Panc1 (cell line): Measurements from ENCODE around the gene CDCA7. TPM values are rescaled to one million over a fixed set of nuclear protein-coding genes. Genes with fewer than 3 reads are reported as not detected.
A peak's percentile ranks its signal among the peaks of the same experiment; 100 is the strongest.

ENCODE experiments used
- ATAC-seq: fragments of 200-7000 bp; cut with Tn5 transposase; 2 replicates; pipeline ENCODE4 v1.9.1; 2020; ENCODE audit warnings: mild to moderate bottlenecking, moderate library complexity
- BruUV-seq: library from RNA; stranded (reverse); fragments of 400-500 nt; replicated peaks from 2 replicates; lab custom pipeline; 2021; lab: Mats Ljungman, UMichigan
- CTCF ChIA-PET: fragments of 300-600 bp; sonication (Branson Sonifier 250); formaldehyde crosslinking; loops from one replicate; lab custom pipeline; 2022; ENCODE audit warnings: antibody characterized with exemption; lab: Charles Lee
- POLR2A ChIA-PET: fragments of 300-600 bp; sonication (Branson Sonifier 250); formaldehyde crosslinking; loops from one replicate; lab custom pipeline; 2022; ENCODE audit warnings: antibody characterized with exemption; lab: Charles Lee
- DNase-seq: peaks from one replicate; pipeline ENCODE4 v3.0.0-alpha.2; 2010; ENCODE audit warnings: low read depth, low spot score
- H3K27ac ChIP-seq: 2 replicates; pipeline ENCODE4 v1.5.1; 2011; ENCODE audit warnings: mild to moderate bottlenecking, low read length, inconsistent platforms
- H3K27me3 ChIP-seq: fragments of 200-500 bp; sonication (Bioruptor generic); 2 replicates; pipeline ENCODE4 v1.6.0; 2014; ENCODE audit warnings: low read length, inconsistent platforms; ENCODE audit not compliant: control insufficient read depth, insufficient read depth
- H3K36me3 ChIP-seq: fragments of 200-500 bp; sonication (Bioruptor generic); 2 replicates; pipeline ENCODE4 v1.5.1; 2014; ENCODE audit warnings: inconsistent platforms, mild to moderate bottlenecking, low read length, moderate library complexity; ENCODE audit not compliant: control insufficient read depth, insufficient read depth
- H3K4me1 ChIP-seq: 2 replicates; pipeline ENCODE4 v1.5.1; 2011; ENCODE audit warnings: inconsistent platforms, mild to moderate bottlenecking, low read length, moderate library complexity; ENCODE audit not compliant: control insufficient read depth, insufficient read depth
- H3K4me3 ChIP-seq, 2 experiments: 2 replicates each; pipeline ENCODE4 v1.5.1; 2011 to 2012; ENCODE audit warnings: low read depth in 2 of 2, low read length in 2 of 2, mild to moderate bottlenecking in 2 of 2, inconsistent platforms in 1 of 2, moderate library complexity in 1 of 2
- H3K9me3 ChIP-seq: fragments of 200-500 bp; sonication (Bioruptor generic); 2 replicates; pipeline ENCODE4 v1.5.1; 2014; ENCODE audit warnings: low read depth, mild to moderate bottlenecking, inconsistent platforms, low read length, moderate library complexity; ENCODE audit not compliant: control insufficient read depth, insufficient read depth
- CTCF ChIP-seq: fragments of 450-650 bp; IDR thresholded peaks from 2 replicates; pipeline ENCODE4 v1.5.1; 2017; ENCODE audit warnings: mild to moderate bottlenecking
- POLR2AphosphoS5 ChIP-seq: IDR thresholded peaks from 2 replicates; pipeline ENCODE4 v1.6.1; 2012; ENCODE audit warnings: mild to moderate bottlenecking, low read depth, low read length, moderate library complexity
- REST ChIP-seq, 2 experiments: IDR thresholded peaks; 2 replicates each; pipeline ENCODE4 v1.6.1; 2011 to 2012; ENCODE audit warnings: low read depth in 2 of 2, control low read depth in 1 of 2, low read length in 1 of 2, mild to moderate bottlenecking in 1 of 2, moderate library complexity in 1 of 2; ENCODE audit not compliant: insufficient read depth in 1 of 2
- SIN3A ChIP-seq: IDR thresholded peaks from 2 replicates; pipeline ENCODE4 v1.6.1; 2012; ENCODE audit warnings: low read depth, mild to moderate bottlenecking, low read length, moderate library complexity, borderline replicate concordance; ENCODE audit not compliant: insufficient read depth
- TCF7L2 ChIP-seq: IDR thresholded peaks from 2 replicates; pipeline ENCODE4 v1.6.1; 2011; ENCODE audit warnings: mild to moderate bottlenecking, low read depth, low read length, inconsistent platforms
- in situ Hi-C: cut with HindIII; loops from 2 replicates; pipeline ENCODE4 v1.10.0; 2016; ENCODE audit warnings: low sequenced_read_pairs, low pct_unique_long_range_greater_than_20kb
- intact Hi-C: fragments of 100-400 bp; cut with micrococcal nuclease; formaldehyde crosslinking; loops from one replicate; pipeline ENCODE4 v1.10.0; 2022; ENCODE audit not compliant: unreplicated experiment
- total RNA-seq: library from RNA; stranded (reverse); gene quantifications from one replicate; pipeline ENCODE4 v1.2.1, GENCODE V29; 2021; ENCODE audit not compliant: unreplicated experiment

Gene CDCA7
- total RNA-seq, 1 experiment from 2014 or later: 60.5 TPM

GRCh38 chr2:173353556-173353955 is 1.1 kb upstream of the CDCA7 start:
- ChIA-PET CTCF (no interaction called here), POLR2A (no interaction called here)
- no TSS peak for BruUV-seq
- H3K36me3 ChIP-seq: 0 out of 2 replicates have a peak, but pooled peaks cover 2% of the 10 kb centered on the region
- in situ Hi-C loops: no loop called here
- H3K9me3 ChIP-seq: no peaks in the 10 kb centered on the region
- DNase-seq (no peak), ATAC-seq (no peak)
- H3K27ac ChIP-seq: peak overlapping the region; percentile 98
- peak overlapping the region; percentile 77 to 87 for H3K4me3 ChIP-seq
- TF ChIP-seq TCF7L2 (no peak), POLR2AphosphoS5 (no peak), CTCF (no peak), REST (IDR thresholded peaks at IDR 0.05; ENCODE audit: insufficient read depth in 1 of 2, low read depth in 2 of 2, low read length in 1 of 2) (no peak), SIN3A (no peak)
- peaks cover 27% of the 10 kb centered on the region for H3K4me1 ChIP-seq
- intact Hi-C loops: no loop called here
- H3K27me3 ChIP-seq: no peaks in the 10 kb centered on the region

GRCh38 chr2:173354073-173354581 is 545 bp upstream of the CDCA7 start:
- peak overlapping the region; percentile 98 for H3K27ac ChIP-seq
- TF ChIP-seq POLR2AphosphoS5: no peak
- TF ChIP-seq REST (IDR thresholded peaks at IDR 0.05; ENCODE audit: insufficient read depth in 1 of 2, low read depth in 2 of 2, low read length in 1 of 2): no peak
- TF ChIP-seq TCF7L2: no peak
- no peak for TF ChIP-seq CTCF
- no peak for TF ChIP-seq SIN3A
- no peaks in the 10 kb centered on the region for H3K9me3 ChIP-seq
- H3K27me3 ChIP-seq: no peaks in the 10 kb centered on the region
- DNase-seq: no peak
- ChIA-PET POLR2A (no interaction called here), CTCF (no interaction called here)
- intact Hi-C loops: no loop called here
- H3K36me3 ChIP-seq: peaks cover 8% of the 10 kb centered on the region; the same call in 1 of the 2 replicates
- ATAC-seq: peak; percentile 15
- H3K4me3 ChIP-seq: peak overlapping the region; percentile 77 to 87
- BruUV-seq: TSS peak; percentile 86
- H3K4me1 ChIP-seq: peaks cover 32% of the 10 kb centered on the region
- in situ Hi-C loops: no loop called here
